Neural crest cell (in vitro differentiated cells): ENCODE data around the gene ZBTB47. TPM values are rescaled to one million over a fixed set of nuclear protein-coding genes. Genes with fewer than 3 reads are reported as not detected.

Source experiments
- DNase-seq: peaks from one replicate; pipeline ENCODE4 v3.0.0; 2021; ENCODE audit warnings: low read depth, mixed read lengths, low spot score
- H3K27ac Mint-ChIP-seq: one replicate; pipeline ENCODE4 v1.8.0; 2021; ENCODE audit warnings: mild to moderate bottlenecking, mixed read lengths; ENCODE audit not compliant: unreplicated experiment
- H3K27me3 Mint-ChIP-seq: 2 replicates; pipeline ENCODE4 v1.8.0; 2021; ENCODE audit warnings: low read depth, mild to moderate bottlenecking, mixed read lengths
- H3K36me3 Mint-ChIP-seq: 2 replicates; pipeline ENCODE4 v1.8.0; 2021; ENCODE audit warnings: low read depth, mild to moderate bottlenecking, mixed read lengths
- H3K4me1 Mint-ChIP-seq: 2 replicates; pipeline ENCODE4 v1.8.0; 2021; ENCODE audit warnings: mixed read lengths
- H3K4me3 Mint-ChIP-seq: one replicate; pipeline ENCODE4 v1.8.0; 2021; ENCODE audit warnings: mild to moderate bottlenecking, mixed read lengths
- H3K9me3 Mint-ChIP-seq: 2 replicates; pipeline ENCODE4 v1.8.0; 2021; ENCODE audit warnings: mixed read lengths
- total RNA-seq: library from RNA; stranded (reverse); gene quantifications from 2 replicates; pipeline ENCODE4 v1.2.1, GENCODE V29; 2021
- TF ChIP-seq, protein P1 (sequence below): fragments of 200-600 bp; sonication (generic); conservative IDR thresholded peaks from 2 replicates; pipeline ENCODE4 v1.5.0; 2021; ENCODE audit warnings: antibody characterized with exemption, mild to moderate bottlenecking

ZBTB47 gene
- total RNA-seq, 1 donor from 2014 or later = 6.6 TPM

DNA sequence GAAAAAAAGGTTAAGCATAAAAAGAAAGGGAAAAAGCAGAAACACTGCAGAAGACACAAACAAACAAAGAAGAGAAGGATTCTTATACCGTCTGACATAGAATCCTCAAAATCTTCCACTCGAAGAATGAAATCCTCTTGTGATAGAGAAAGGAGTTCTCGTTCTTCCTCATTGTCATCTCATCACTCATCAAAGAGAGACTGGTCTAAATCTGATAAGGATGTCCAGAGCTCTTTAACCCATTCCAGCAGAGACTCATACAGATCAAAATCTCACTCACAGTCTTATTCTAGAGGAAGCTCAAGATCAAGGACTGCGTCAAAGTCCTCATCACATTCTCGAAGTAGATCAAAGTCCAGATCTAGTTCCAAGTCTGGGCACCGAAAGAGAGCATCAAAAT is 16.5 kb upstream of the ZBTB47 start:
- Mint-ChIP-seq H3K27me3 (no peaks in the 10 kb centered on the region), H3K27ac (no peak overlapping the region), H3K9me3 (no peaks in the 10 kb centered on the region), H3K4me3 (no peak overlapping the region), H3K36me3 (peaks cover 9% of the 10 kb centered on the region), H3K4me1 (peaks cover under 1% of the 10 kb centered on the region)
- TF ChIP-seq, protein P1, sequence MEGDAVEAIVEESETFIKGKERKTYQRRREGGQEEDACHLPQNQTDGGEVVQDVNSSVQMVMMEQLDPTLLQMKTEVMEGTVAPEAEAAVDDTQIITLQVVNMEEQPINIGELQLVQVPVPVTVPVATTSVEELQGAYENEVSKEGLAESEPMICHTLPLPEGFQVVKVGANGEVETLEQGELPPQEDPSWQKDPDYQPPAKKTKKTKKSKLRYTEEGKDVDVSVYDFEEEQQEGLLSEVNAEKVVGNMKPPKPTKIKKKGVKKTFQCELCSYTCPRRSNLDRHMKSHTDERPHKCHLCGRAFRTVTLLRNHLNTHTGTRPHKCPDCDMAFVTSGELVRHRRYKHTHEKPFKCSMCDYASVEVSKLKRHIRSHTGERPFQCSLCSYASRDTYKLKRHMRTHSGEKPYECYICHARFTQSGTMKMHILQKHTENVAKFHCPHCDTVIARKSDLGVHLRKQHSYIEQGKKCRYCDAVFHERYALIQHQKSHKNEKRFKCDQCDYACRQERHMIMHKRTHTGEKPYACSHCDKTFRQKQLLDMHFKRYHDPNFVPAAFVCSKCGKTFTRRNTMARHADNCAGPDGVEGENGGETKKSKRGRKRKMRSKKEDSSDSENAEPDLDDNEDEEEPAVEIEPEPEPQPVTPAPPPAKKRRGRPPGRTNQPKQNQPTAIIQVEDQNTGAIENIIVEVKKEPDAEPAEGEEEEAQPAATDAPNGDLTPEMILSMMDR = no peak
- no peak for DNase-seq

DNA sequence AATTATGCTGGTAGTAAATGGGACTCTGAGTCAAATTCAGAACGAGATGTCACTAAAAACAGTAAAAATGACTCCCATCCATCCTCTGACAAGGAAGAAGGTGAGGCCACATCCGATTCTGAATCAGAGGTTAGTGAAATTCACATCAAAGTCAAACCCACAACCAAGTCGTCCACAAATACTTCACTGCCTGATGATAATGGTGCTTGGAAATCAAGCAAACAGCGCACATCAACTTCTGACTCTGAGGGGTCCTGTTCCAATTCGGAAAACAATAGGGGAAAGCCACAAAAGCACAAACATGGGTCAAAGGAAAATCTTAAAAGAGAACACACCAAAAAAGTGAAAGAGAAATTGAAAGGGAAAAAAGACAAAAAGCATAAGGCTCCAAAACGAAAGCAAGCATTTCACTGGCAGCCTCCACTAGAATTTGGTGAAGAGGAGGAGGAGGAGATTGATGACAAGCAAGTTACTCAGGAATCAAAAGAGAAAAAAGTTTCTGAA is 15.1 kb upstream of the ZBTB47 start:
- no peaks in the 10 kb centered on the region for H3K27me3 Mint-ChIP-seq
- H3K27ac Mint-ChIP-seq = no peak overlapping the region
- no peaks in the 10 kb centered on the region for H3K4me1 Mint-ChIP-seq
- H3K9me3 Mint-ChIP-seq = no peaks in the 10 kb centered on the region
- TF ChIP-seq, protein P1 = no peak
- no peak overlapping the region for H3K4me3 Mint-ChIP-seq
- DNase-seq = no peak
- peaks cover 9% of the 10 kb centered on the region for H3K36me3 Mint-ChIP-seq

DNA sequence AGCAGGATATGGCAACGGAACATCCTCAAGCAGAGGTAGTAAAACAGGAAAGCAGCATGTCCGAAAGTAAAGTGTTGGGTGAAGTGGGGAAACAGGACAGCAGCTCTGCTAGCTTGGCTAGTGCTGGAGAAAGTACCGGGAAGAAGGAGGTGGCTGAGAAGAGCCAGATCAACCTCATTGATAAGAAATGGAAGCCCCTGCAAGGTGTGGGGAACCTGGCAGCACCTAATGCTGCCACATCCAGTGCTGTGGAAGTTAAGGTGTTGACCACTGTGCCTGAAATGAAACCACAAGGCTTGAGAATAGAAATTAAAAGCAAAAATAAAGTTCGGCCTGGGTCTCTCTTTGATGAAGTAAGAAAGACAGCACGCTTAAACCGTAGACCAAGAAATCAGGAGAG is 14.3 kb upstream of the ZBTB47 start:
- Mint-ChIP-seq H3K9me3 (no peaks in the 10 kb centered on the region), H3K27ac (no peak overlapping the region), H3K36me3 (peaks cover 4% of the 10 kb centered on the region), H3K27me3 (no peaks in the 10 kb centered on the region), H3K4me3 (no peak overlapping the region), H3K4me1 (no peaks in the 10 kb centered on the region)
- no peak for DNase-seq
- TF ChIP-seq, protein P1 = no peak

DNA sequence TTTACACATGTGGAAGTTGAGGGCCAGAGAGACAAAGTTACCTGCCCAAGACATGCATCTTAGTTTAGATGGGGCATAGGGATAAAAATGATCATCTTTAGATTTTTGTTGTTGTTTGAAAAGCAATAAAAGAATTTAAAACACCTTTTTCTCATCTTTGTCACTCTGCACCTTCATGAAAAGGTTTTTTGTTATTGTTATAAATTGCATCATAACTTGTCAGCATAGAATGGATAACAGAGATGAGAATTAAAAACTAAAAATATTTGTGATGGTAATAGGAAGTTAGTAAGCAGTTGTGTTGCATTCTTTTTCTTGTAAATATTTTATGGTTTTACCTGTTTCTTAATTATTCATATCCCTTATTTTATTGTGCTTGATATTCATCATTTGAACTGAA is 13.4 kb upstream of the ZBTB47 start:
- H3K4me1 Mint-ChIP-seq = no peaks in the 10 kb centered on the region
- no peak overlapping the region for H3K27ac Mint-ChIP-seq
- no peaks in the 10 kb centered on the region for H3K27me3 Mint-ChIP-seq
- no peaks in the 10 kb centered on the region for H3K9me3 Mint-ChIP-seq
- no peak for DNase-seq
- no peak overlapping the region for H3K4me3 Mint-ChIP-seq
- peaks cover 10% of the 10 kb centered on the region for H3K36me3 Mint-ChIP-seq
- TF ChIP-seq, protein P1 = no peak

DNA sequence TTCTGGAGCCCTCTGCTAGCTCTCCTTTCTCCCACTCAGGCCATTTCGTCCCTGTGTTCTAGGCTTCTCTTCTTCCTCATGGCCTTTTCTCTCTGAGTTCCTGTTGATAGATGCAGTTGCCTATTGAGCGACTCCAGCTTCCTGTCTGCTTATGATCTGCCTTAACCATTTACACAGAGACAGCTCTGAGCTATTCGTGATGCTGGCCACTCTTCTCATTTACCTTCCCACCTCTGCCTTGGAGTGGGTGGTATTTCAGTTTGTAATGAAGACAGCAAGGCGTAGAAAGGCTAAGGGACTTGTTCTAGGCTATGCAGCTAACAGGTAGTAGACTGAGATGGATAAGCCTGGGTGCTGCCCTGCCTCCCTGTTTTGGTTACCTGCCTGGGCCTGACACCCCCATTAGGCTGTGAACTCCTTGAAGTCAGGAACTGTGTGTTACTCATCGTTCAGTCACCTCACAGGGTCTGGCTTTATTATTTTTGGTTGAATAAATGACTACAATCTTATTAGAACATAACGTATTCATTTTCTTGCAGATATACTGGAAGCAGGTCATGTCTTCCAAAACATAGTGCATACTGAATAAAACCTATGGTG is 12.6 kb upstream of the ZBTB47 start:
- H3K4me1 Mint-ChIP-seq = no peaks in the 10 kb centered on the region
- peaks cover 10% of the 10 kb centered on the region for H3K36me3 Mint-ChIP-seq
- H3K4me3 Mint-ChIP-seq = no peak overlapping the region
- H3K9me3 Mint-ChIP-seq = no peaks in the 10 kb centered on the region
- TF ChIP-seq, protein P1 = no peak
- no peak for DNase-seq
- no peak overlapping the region for H3K27ac Mint-ChIP-seq
- H3K27me3 Mint-ChIP-seq = no peaks in the 10 kb centered on the region
